Ectodermal cell (in vitro differentiated cells): ENCODE data around the gene OR8B2. TPM values are rescaled to one million over a fixed set of nuclear protein-coding genes. Genes with fewer than 3 reads are reported as not detected.
"Not testable (repeated sequence)": the region's sequence is repeated elsewhere in the genome, so short reads cannot be mapped to it uniquely, and the experiment has no call there.

Source experiments
- H3K27ac ChIP-seq: 2 replicates; pipeline ENCODE4 v1.7.0; 2013; ENCODE audit warnings: mild to moderate bottlenecking, low read depth, low read length; ENCODE audit not compliant: insufficient read depth, poor library complexity, severe bottlenecking
- H3K27me3 ChIP-seq: 2 replicates; pipeline ENCODE4 v1.7.0; 2013; ENCODE audit warnings: mild to moderate bottlenecking, low read length; ENCODE audit not compliant: insufficient read depth, control insufficient read depth, poor library complexity, severe bottlenecking
- H3K36me3 ChIP-seq: one replicate; pipeline ENCODE4 v1.7.0; 2013; ENCODE audit warnings: low read length; ENCODE audit not compliant: control insufficient read depth, insufficient read depth
- H3K4me1 ChIP-seq: one replicate; pipeline ENCODE4 v1.7.0; 2013; ENCODE audit warnings: low read length; ENCODE audit not compliant: control insufficient read depth, insufficient read depth
- H3K4me3 ChIP-seq: 2 replicates; pipeline ENCODE4 v1.7.0; 2013; ENCODE audit warnings: low read depth, low read length, control low read depth; ENCODE audit not compliant: insufficient read depth
- H3K9me3 ChIP-seq: 2 replicates; pipeline ENCODE4 v1.7.0; 2013; ENCODE audit warnings: mild to moderate bottlenecking, low read length, moderate library complexity; ENCODE audit not compliant: control insufficient read depth
- WGBS, 2 experiments: methylation state at CpG; one replicate each; pipeline ENCODE4 v1.1.7; 2013; ENCODE audit warnings: missing lambda C conversion rate in 2 of 2; 5-methylcytosine and 5-hydroxymethylcytosine counted together
- polyA plus RNA-seq, 4 experiments: library from polyadenylated mRNA; stranded (reverse); fragments of 50-300 nt; gene quantifications; one replicate each; pipeline ENCODE4 v1.2.3, GENCODE V29; 2013

OR8B2 gene
- not detected for polyA plus RNA-seq (2013, experiment 1 of 4)
- polyA plus RNA-seq (2013, experiment 2 of 4), result not detected
- not detected for polyA plus RNA-seq (2013, experiment 3 of 4)
- polyA plus RNA-seq (2013, experiment 4 of 4), result not detected

GRCh38 chr11:124384399-124384798 lies at the start of gene OR8B2:
OR8B2 (minus strand) TSS chr11:124384499; CDS start chr11:124383343, 1,156 bp downstream.
- WGBS, 2 experiments, result 94 to 96% methylated on average over 2 of the region's 2 CpGs
- no peak within 1 kb of the TSS for H3K27ac ChIP-seq
- H3K9me3 ChIP-seq, result no peaks in the 10 kb centered on the region

GRCh38 chr11:124429599-124429998 lies 45.3 kb upstream of the OR8B2 start:
- Histone ChIP-seq H3K36me3 (no peaks in the 10 kb centered on the region), H3K27ac (no peak overlapping the region), H3K4me1 (no peaks in the 10 kb centered on the region), H3K4me3 (no peak overlapping the region), H3K27me3 (no peaks in the 10 kb centered on the region), H3K9me3 (no peaks in the 10 kb centered on the region)
- WGBS, 2 experiments, result 90 to 100% methylated on average over 1 of the region's 2 CpGs

More at GRCh38 chr11:124384399-124384798, at the start of gene OR8B2:
- H3K36me3 ChIP-seq, result no peaks in the 10 kb centered on the region
- H3K4me3 ChIP-seq, result no peak within 1 kb of the TSS
- no peaks in the 10 kb centered on the region for H3K27me3 ChIP-seq
- H3K4me1 ChIP-seq, result no peaks in the 10 kb centered on the region

- Histone ChIP-seq H3K4me1 (no peaks in the 10 kb centered on the region), H3K36me3 (no peaks in the 10 kb centered on the region), H3K27ac (no peak within 1 kb of the TSS), H3K27me3 (no peaks in the 10 kb centered on the region), H3K4me3 (no peak within 1 kb of the TSS), H3K9me3 (no peaks in the 10 kb centered on the region)
- 96% methylated on average over 2 of the region's 2 CpGs for WGBS, 2 experiments
Observed at GRCh38 chr11:124424384-124424921, 40.2 kb upstream of the OR8B2 start, which contains the start of gene OR8B4. OR8B4 (minus strand) TSS chr11:124424871; CDS start chr11:124424871, 0 bp downstream.

GRCh38 chr11:124421043-124421442 lies 36.7 kb upstream of the OR8B2 start:
- H3K4me3 ChIP-seq, result no peak overlapping the region

GRCh38 chr11:124415356-124415923 lies 31.1 kb upstream of the OR8B2 start:
- Histone ChIP-seq H3K4me3 (no peak overlapping the region), H3K27me3 (peaks cover 5% of the 10 kb centered on the region), H3K27ac (no peak overlapping the region), H3K4me1 (no peaks in the 10 kb centered on the region), H3K9me3 (no peaks in the 10 kb centered on the region), H3K36me3 (no peaks in the 10 kb centered on the region)
- WGBS, 2 experiments, result 0 to 33% methylated on average over 2 to 3 of the region's 5 CpGs

More at GRCh38 chr11:124421043-124421442, 36.7 kb upstream of the OR8B2 start:
- WGBS, 2 experiments, result 94% methylated on average over 4 of the region's 4 CpGs
- Histone ChIP-seq H3K36me3 (no peaks in the 10 kb centered on the region), H3K4me1 (no peaks in the 10 kb centered on the region), H3K27ac (no peak overlapping the region), H3K27me3 (no peaks in the 10 kb centered on the region), H3K9me3 (no peaks in the 10 kb centered on the region)

GRCh38 chr11:124409906-124410305 lies 25.6 kb upstream of the OR8B2 start:
- Histone ChIP-seq H3K27me3 (peaks cover 5% of the 10 kb centered on the region), H3K9me3 (no peaks in the 10 kb centered on the region), H3K36me3 (no peaks in the 10 kb centered on the region), H3K27ac (no peak overlapping the region), H3K4me3 (no peak overlapping the region), H3K4me1 (no peaks in the 10 kb centered on the region)
- 93 to 95% methylated on average over 7 of the region's 7 CpGs for WGBS, 2 experiments

GRCh38 chr11:124405581-124405980 lies 21.3 kb upstream of the OR8B2 start:
- Histone ChIP-seq H3K4me3 (no peak overlapping the region), H3K27ac (no peak overlapping the region), H3K36me3 (no peaks in the 10 kb centered on the region), H3K4me1 (no peaks in the 10 kb centered on the region), H3K9me3 (no peaks in the 10 kb centered on the region), H3K27me3 (no peaks in the 10 kb centered on the region)
- WGBS, 2 experiments, result 90 to 96% methylated on average over 2 of the region's 2 CpGs

GRCh38 chr11:124403186-124403585 lies 18.9 kb upstream of the OR8B2 start:
- not testable (repeated sequence) for H3K27me3 ChIP-seq, H3K4me1 ChIP-seq, H3K4me3 ChIP-seq, H3K9me3 ChIP-seq, H3K36me3 ChIP-seq, H3K27ac ChIP-seq
- WGBS, 2 experiments, result 92 to 95% methylated on average over 18 to 23 of the region's 27 CpGs

- Histone ChIP-seq H3K27me3 (no peaks in the 10 kb centered on the region), H3K4me1 (no peaks in the 10 kb centered on the region), H3K4me3 (no peak overlapping the region), H3K9me3 (no peaks in the 10 kb centered on the region), H3K36me3 (no peaks in the 10 kb centered on the region), H3K27ac (no peak overlapping the region)
- WGBS, 2 experiments, result 51 to 66% methylated on average over 4 to 7 of the region's 8 CpGs
Observed at GRCh38 chr11:124402326-124402922, 18.1 kb upstream of the OR8B2 start.

GRCh38 chr11:124398924-124399323 lies 14.6 kb upstream of the OR8B2 start, which contains the start of gene OR8B3:
OR8B3 (minus strand) TSS chr11:124399024; CDS start chr11:124397351, 1,673 bp downstream.
- Histone ChIP-seq H3K4me1 (no peaks in the 10 kb centered on the region), H3K36me3 (no peaks in the 10 kb centered on the region), H3K4me3 (no peak within 1 kb of the TSS), H3K27ac (no peak within 1 kb of the TSS), H3K27me3 (no peaks in the 10 kb centered on the region), H3K9me3 (no peaks in the 10 kb centered on the region)
